ENCODE data around the gene OR51B4. TPM values are rescaled to one million over a fixed set of nuclear protein-coding genes. Genes with fewer than 3 reads are reported as not detected.
A peak's percentile ranks its signal among the peaks of the same experiment; 100 is the strongest.
"Not testable (repeated sequence)": the region's sequence is repeated elsewhere in the genome, so short reads cannot be mapped to it uniquely, and the experiment has no call there.

OR51B4 gene
- total and polyA plus RNA-seq, 9 of the 15 experiments (the other 6 are each of a cell fraction or from before 2014, with no cell fraction given): 17.1 to 64.6 (median 39.9) TPM

DNA sequence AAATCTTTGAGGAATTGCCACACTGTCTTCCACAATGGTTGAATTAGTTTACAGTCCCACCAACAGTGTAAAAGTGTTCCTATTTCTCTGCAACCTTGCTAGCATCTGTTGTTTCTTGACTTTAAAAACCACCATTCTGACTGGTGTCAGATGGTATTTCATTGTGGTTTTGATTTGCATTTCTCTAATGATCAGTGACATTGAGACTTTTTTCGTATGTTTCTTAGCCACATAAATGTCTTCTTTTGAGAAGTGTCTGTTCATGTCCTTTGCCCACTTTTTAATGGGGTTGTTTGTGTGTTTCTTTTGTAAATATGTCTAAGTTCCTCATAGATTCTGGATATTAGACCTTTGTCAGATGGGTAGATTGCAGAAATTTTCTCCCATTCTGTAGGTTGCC lies 35.5 kb upstream of the OR51B4 start:
- Histone ChIP-seq H3K36me3 (ENCODE audit: control insufficient read depth, insufficient read depth, low read length) (peaks cover 47% of the 10 kb centered on the region), H3K4me1 (replicated peaks in 1 of 2; ENCODE audit: control insufficient read depth in 2 of 2, insufficient read depth in 2 of 2, low read length in 2 of 2) (peaks cover 0 to 28% of the 10 kb centered on the region in 2 experiments; a peak in 2 of 5 replicates)
- H3K4me3 ChIP-seq; DNase-seq (ENCODE audit: extremely low read depth in 1 of 4, low spot score in 3 of 4); H3K27me3 ChIP-seq (ENCODE audit: control insufficient read depth in 2 of 2, insufficient read depth in 2 of 2, low read length in 2 of 2); H2AFZ ChIP-seq (ENCODE audit: low read depth, low read length); H3K9me3 ChIP-seq (replicated peaks; ENCODE audit: control insufficient read depth, insufficient read depth, low read depth, low read length); in situ Hi-C loops (cut with MboI); H4K20me1 ChIP-seq (replicated peaks; ENCODE audit: control insufficient read depth, insufficient read depth, low read length); H3K9me1 ChIP-seq (ENCODE audit: control insufficient read depth, insufficient read depth, low read length); intact Hi-C loops (cut with micrococcal nuclease); FAIRE-seq; BruUV-seq (replicated peaks); ATAC-seq; H3K4me2 ChIP-seq (ENCODE audit: insufficient read depth, low read length); CTCF ChIA-PET (ENCODE audit: low intra/inter-chr PET ratio); H3K9ac ChIP-seq (ENCODE audit: insufficient read depth in 1 of 2, low read depth in 2 of 2, low read length in 2 of 2); H3K27ac ChIP-seq (ENCODE audit: extremely low read depth, low read depth, low read length); H3K79me2 ChIP-seq (ENCODE audit: control insufficient read depth, insufficient read depth, low read length): not testable (repeated sequence)
- WGBS (ENCODE audit: insufficient coverage, low coverage, missing lambda C conversion rate): 67% methylated on average over 1 of the region's 1 CpG
- POLR2A ChIA-PET: interaction anchor here (0.6 kb wide), 1 partner anchor 13 kb away, joined by 3 read pairs; no protein-coding TSS in a partner anchor
- TF ChIP-seq, protein P1, sequence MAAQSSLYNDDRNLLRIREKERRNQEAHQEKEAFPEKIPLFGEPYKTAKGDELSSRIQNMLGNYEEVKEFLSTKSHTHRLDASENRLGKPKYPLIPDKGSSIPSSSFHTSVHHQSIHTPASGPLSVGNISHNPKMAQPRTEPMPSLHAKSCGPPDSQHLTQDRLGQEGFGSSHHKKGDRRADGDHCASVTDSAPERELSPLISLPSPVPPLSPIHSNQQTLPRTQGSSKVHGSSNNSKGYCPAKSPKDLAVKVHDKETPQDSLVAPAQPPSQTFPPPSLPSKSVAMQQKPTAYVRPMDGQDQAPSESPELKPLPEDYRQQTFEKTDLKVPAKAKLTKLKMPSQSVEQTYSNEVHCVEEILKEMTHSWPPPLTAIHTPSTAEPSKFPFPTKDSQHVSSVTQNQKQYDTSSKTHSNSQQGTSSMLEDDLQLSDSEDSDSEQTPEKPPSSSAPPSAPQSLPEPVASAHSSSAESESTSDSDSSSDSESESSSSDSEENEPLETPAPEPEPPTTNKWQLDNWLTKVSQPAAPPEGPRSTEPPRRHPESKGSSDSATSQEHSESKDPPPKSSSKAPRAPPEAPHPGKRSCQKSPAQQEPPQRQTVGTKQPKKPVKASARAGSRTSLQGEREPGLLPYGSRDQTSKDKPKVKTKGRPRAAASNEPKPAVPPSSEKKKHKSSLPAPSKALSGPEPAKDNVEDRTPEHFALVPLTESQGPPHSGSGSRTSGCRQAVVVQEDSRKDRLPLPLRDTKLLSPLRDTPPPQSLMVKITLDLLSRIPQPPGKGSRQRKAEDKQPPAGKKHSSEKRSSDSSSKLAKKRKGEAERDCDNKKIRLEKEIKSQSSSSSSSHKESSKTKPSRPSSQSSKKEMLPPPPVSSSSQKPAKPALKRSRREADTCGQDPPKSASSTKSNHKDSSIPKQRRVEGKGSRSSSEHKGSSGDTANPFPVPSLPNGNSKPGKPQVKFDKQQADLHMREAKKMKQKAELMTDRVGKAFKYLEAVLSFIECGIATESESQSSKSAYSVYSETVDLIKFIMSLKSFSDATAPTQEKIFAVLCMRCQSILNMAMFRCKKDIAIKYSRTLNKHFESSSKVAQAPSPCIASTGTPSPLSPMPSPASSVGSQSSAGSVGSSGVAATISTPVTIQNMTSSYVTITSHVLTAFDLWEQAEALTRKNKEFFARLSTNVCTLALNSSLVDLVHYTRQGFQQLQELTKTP (IDR thresholded peaks at IDR 0.05; ENCODE audit: low read depth in 1 of 2, partially characterized antibody in 2 of 2): peak in 1 of 2 experiments; percentile 58
